MM.1S (cell line): Measurements from ENCODE around the gene CLPTM1L.
"Not testable (repeated sequence)": the region's sequence is repeated elsewhere in the genome, so short reads cannot be mapped to it uniquely, and the experiment has no call there.

Experiments used
- DNase-seq: peaks from one replicate; pipeline ENCODE4 v3.0.0-alpha.2; 2015
- H2AFZ ChIP-seq: fragments of 300-600 bp; sonication (generic); 2 replicates; pipeline ENCODE4 v1.6.0; 2016; ENCODE audit warnings: antibody characterized with exemption, low read length
- H3F3A ChIP-seq: fragments of 300-600 bp; sonication (generic); 2 replicates; pipeline ENCODE4 v1.6.1; 2016; ENCODE audit warnings: mild to moderate bottlenecking, antibody characterized with exemption, low read length, moderate library complexity, mixed read lengths; ENCODE audit not compliant: insufficient read depth
- H3K27ac ChIP-seq: fragments of 300-600 bp; sonication (generic); 2 replicates; pipeline ENCODE4 v1.5.1; 2016; ENCODE audit warnings: mild to moderate bottlenecking, low read length
- H3K27me3 ChIP-seq: fragments of 300-600 bp; sonication (generic); replicated peaks from 2 replicates; pipeline ENCODE4 v1.6.0; 2016; ENCODE audit warnings: low read length; ENCODE audit not compliant: insufficient read depth
- H3K36me3 ChIP-seq: fragments of 300-600 bp; sonication (generic); replicated peaks from 2 replicates; pipeline ENCODE4 v1.6.1; 2016; ENCODE audit warnings: mild to moderate bottlenecking, low read length, mixed read lengths; ENCODE audit not compliant: insufficient read depth
- H3K4me1 ChIP-seq: fragments of 300-600 bp; sonication (generic); 2 replicates; pipeline ENCODE4 v1.6.1; 2016; ENCODE audit warnings: low read length, mixed read lengths
- H3K4me2 ChIP-seq: fragments of 300-600 bp; sonication (generic); 2 replicates; pipeline ENCODE4 v1.6.0; 2016; ENCODE audit warnings: low read depth, low read length
- H3K4me3 ChIP-seq: fragments of 300-600 bp; sonication (generic); 2 replicates; pipeline ENCODE4 v1.5.1; 2016; ENCODE audit warnings: low read length, mixed read lengths
- H3K79me2 ChIP-seq: fragments of 300-600 bp; sonication (generic); 2 replicates; pipeline ENCODE4 v1.6.1; 2016; ENCODE audit warnings: mixed run types, low read length, mixed read lengths
- H3K9ac ChIP-seq: fragments of 300-600 bp; sonication (generic); 2 replicates; pipeline ENCODE4 v1.6.1; 2016; ENCODE audit warnings: low read length, mixed read lengths
- H3K9me2 ChIP-seq: fragments of 300-600 bp; sonication (generic); replicated peaks from 2 replicates; pipeline ENCODE4 v1.6.1; 2016; ENCODE audit warnings: mild to moderate bottlenecking, low read length, mixed read lengths; ENCODE audit not compliant: insufficient read depth
- H3K9me3 ChIP-seq: fragments of 300-600 bp; sonication (generic); replicated peaks from 2 replicates; pipeline ENCODE4 v1.6.1; 2016; ENCODE audit warnings: mild to moderate bottlenecking, low read length, mixed read lengths; ENCODE audit not compliant: insufficient read depth
- H4K20me1 ChIP-seq: fragments of 300-600 bp; sonication (generic); 2 replicates; pipeline ENCODE4 v1.6.1; 2016; ENCODE audit warnings: mild to moderate bottlenecking, low read length, moderate library complexity, mixed read lengths; ENCODE audit not compliant: insufficient read depth
- CTCF ChIP-seq: fragments of 300-600 bp; sonication (generic); IDR thresholded peaks from 2 replicates; pipeline ENCODE4 v1.5.1; 2016; ENCODE audit warnings: antibody characterized with exemption, low read length, mixed read lengths
- EZH2 ChIP-seq: fragments of 300-600 bp; sonication (generic); optimal IDR thresholded peaks from 2 replicates; pipeline ENCODE3; 2017; ENCODE audit warnings: low read depth, mild to moderate bottlenecking, antibody characterized with exemption, low read length, mixed read lengths
- EZH2phosphoT487 ChIP-seq: fragments of 300-600 bp; sonication (generic); IDR thresholded peaks from 2 replicates; pipeline ENCODE4 v1.6.1; 2018; ENCODE audit warnings: antibody characterized with exemption, low read length

The CLPTM1L gene

GRCh38 chr5:1285883-1286291, 59.0 kb downstream of the CLPTM1L start:
- DNase-seq: no peak
- no peak for TF ChIP-seq EZH2
- TF ChIP-seq EZH2phosphoT487: no peak
- TF ChIP-seq CTCF: no peak

GRCh38 chr5:1285141-1285540, 59.8 kb downstream of the CLPTM1L start:
- Histone ChIP-seq H3F3A (no peaks in the 10 kb centered on the region), H3K79me2 (no peaks in the 10 kb centered on the region; the same call in 1 of the 2 replicates), H2AFZ (no peak overlapping the region), H3K27ac (no peak overlapping the region), H3K4me3 (no peak overlapping the region), H3K9me3 (no peaks in the 10 kb centered on the region), H3K9me2 (no peaks in the 10 kb centered on the region), H4K20me1 (no peaks in the 10 kb centered on the region), H3K36me3 (no peaks in the 10 kb centered on the region), H3K27me3 (no peaks in the 10 kb centered on the region), H3K4me2 (no peak overlapping the region), H3K9ac (no peak overlapping the region), H3K4me1 (no peaks in the 10 kb centered on the region)
- no peak for DNase-seq
- TF ChIP-seq EZH2: no peak
- no peak for TF ChIP-seq CTCF
- no peak for TF ChIP-seq EZH2phosphoT487

More at GRCh38 chr5:1285883-1286291, 59.0 kb downstream of the CLPTM1L start:
- no peak overlapping the region for H3K4me3 ChIP-seq
- H2AFZ ChIP-seq: no peak overlapping the region
- H3K4me1 ChIP-seq: no peaks in the 10 kb centered on the region
- H3K27me3 ChIP-seq: no peaks in the 10 kb centered on the region
- no peak overlapping the region for H3K27ac ChIP-seq
- no peaks in the 10 kb centered on the region for H4K20me1 ChIP-seq
- no peaks in the 10 kb centered on the region; the same call in 1 of the 2 replicates for H3K79me2 ChIP-seq
- no peaks in the 10 kb centered on the region for H3K36me3 ChIP-seq
- H3K9me2 ChIP-seq: no peaks in the 10 kb centered on the region
- no peak overlapping the region for H3K9ac ChIP-seq
- no peaks in the 10 kb centered on the region for H3F3A ChIP-seq
- no peak overlapping the region for H3K4me2 ChIP-seq
- H3K9me3 ChIP-seq: no peaks in the 10 kb centered on the region

- H3K4me3 ChIP-seq, H3K27ac ChIP-seq, H3K9ac ChIP-seq, H2AFZ ChIP-seq, H3K9me2 ChIP-seq, H3K79me2 ChIP-seq, H4K20me1 ChIP-seq, H3F3A ChIP-seq, H3K27me3 ChIP-seq, H3K4me2 ChIP-seq, H3K4me1 ChIP-seq, H3K9me3 ChIP-seq, DNase-seq, H3K36me3 ChIP-seq: not testable (repeated sequence)
Measured at GRCh38 chr5:1284336-1284970, 60.4 kb downstream of the CLPTM1L start.

- DNase-seq, H3K27me3 ChIP-seq, H3K36me3 ChIP-seq, H3K4me3 ChIP-seq, H3K9me3 ChIP-seq, H2AFZ ChIP-seq, H3F3A ChIP-seq, H3K79me2 ChIP-seq, H3K27ac ChIP-seq, H3K4me1 ChIP-seq, H3K9ac ChIP-seq, H4K20me1 ChIP-seq, H3K9me2 ChIP-seq, H3K4me2 ChIP-seq: not testable (repeated sequence)
Measured at GRCh38 chr5:1283729-1284041, 61.2 kb downstream of the CLPTM1L start.

GRCh38 chr5:1282993-1283728, 61.7 kb downstream of the CLPTM1L start:
- not testable (repeated sequence) for H4K20me1 ChIP-seq, H3K4me3 ChIP-seq, H3K27ac ChIP-seq, H3K36me3 ChIP-seq, H3K4me2 ChIP-seq, H3K9ac ChIP-seq, H3K27me3 ChIP-seq, H2AFZ ChIP-seq, H3F3A ChIP-seq, H3K9me3 ChIP-seq, H3K4me1 ChIP-seq, H3K9me2 ChIP-seq, H3K79me2 ChIP-seq, DNase-seq
